Myocyte (in vitro differentiated cells): Measurements from ENCODE around the gene LCTL. TPM values are rescaled to one million over a fixed set of nuclear protein-coding genes. Genes with fewer than 3 reads are reported as not detected.

Source experiments
- DNase-seq: peaks from one replicate; pipeline ENCODE4 v3.0.0-alpha.2; 2012; ENCODE audit warnings: low read depth
- total RNA-seq: library from RNA; depleted of rRNA; stranded (reverse); fragments of >200 nt; gene quantifications from 2 replicates; pipeline ENCODE4 v1.2.3, GENCODE V29; 2014

The LCTL gene
- total RNA-seq, 1 donor from 2014 or later = 0.13 TPM

- no peak for DNase-seq
These were observed 607 bp downstream of the LCTL start for GRCh38 chr15:66565141-66565641.

- no peak for DNase-seq
These were observed 1.4 kb downstream of the LCTL start for GRCh38 chr15:66564136-66565041.

GRCh38 chr15:66563566-66564110 lies 2.2 kb downstream of the LCTL start:
- no peak for DNase-seq

GRCh38 chr15:66563126-66563525 lies 2.7 kb downstream of the LCTL start:
- no peak for DNase-seq

GRCh38 chr15:66560856-66561525 lies 4.8 kb downstream of the LCTL start:
- DNase-seq = no peak

- DNase-seq = no peak
These were observed 7.5 kb downstream of the LCTL start for GRCh38 chr15:66558271-66558670.

- DNase-seq = no peak
These were observed 10.1 kb downstream of the LCTL start for GRCh38 chr15:66555685-66556084.

- no peak for DNase-seq
These were observed 20.5 kb downstream of the LCTL start for GRCh38 chr15:66545255-66545654.

GRCh38 chr15:66542896-66543295 lies 22.9 kb downstream of the LCTL start:
- no peak for DNase-seq

- DNase-seq = no peak
These were observed 30.7 kb downstream of the LCTL start for GRCh38 chr15:66535056-66535455.

GRCh38 chr15:66524838-66525237 lies 41.0 kb downstream of the LCTL start:
- no peak for DNase-seq

- no peak for DNase-seq
These were observed 41.9 kb downstream of the LCTL start for GRCh38 chr15:66523926-66524325.

- DNase-seq = no peak
These were observed 49.9 kb downstream of the LCTL start for GRCh38 chr15:66515901-66516322.

- no peak for DNase-seq
These were observed 51.2 kb downstream of the LCTL start for GRCh38 chr15:66514586-66514985.

- DNase-seq = no peak
These were observed 57.4 kb downstream of the LCTL start for GRCh38 chr15:66508293-66508883.

- DNase-seq = no peak
These were observed 60.0 kb downstream of the LCTL start for GRCh38 chr15:66505818-66506217.

GRCh38 chr15:66505430-66505811 lies 60.4 kb downstream of the LCTL start:
- no peak for DNase-seq

GRCh38 chr15:66504563-66505429 lies 61.0 kb downstream of the LCTL start, which contains the start of the genes RPL4 and ZWILCH:
TSS of gene RPL4 (minus strand) at chr15:66504855. CDS start at chr15:66504790, 65 bp downstream.
TSS of gene ZWILCH (plus strand) at chr15:66505326. CDS start at chr15:66505339, 13 bp downstream.
- peak; percentile 86 for DNase-seq

GRCh38 chr15:66503780-66504562 lies 61.8 kb downstream of the LCTL start:
- no peak for DNase-seq
